SK-N-DZ (cell line): ENCODE data around the gene FUT8.
"Not testable (repeated sequence)": the region's sequence is repeated elsewhere in the genome, so short reads cannot be mapped to it uniquely, and the experiment has no call there.

Source experiments
- DNase-seq: peaks from one replicate; pipeline ENCODE4 v3.0.0-alpha.2; 2015; ENCODE audit warnings: low spot score

Gene FUT8

GRCh38 chr14:65620195-65620594, 207.7 kb downstream of the FUT8 start:
- DNase-seq: no peak

GRCh38 chr14:65622703-65623102, 210.2 kb downstream of the FUT8 start:
- DNase-seq: no peak

GRCh38 chr14:65623759-65624158, 211.2 kb downstream of the FUT8 start:
- no peak for DNase-seq

- no peak for DNase-seq
Observed at GRCh38 chr14:65627315-65627714, 214.8 kb downstream of the FUT8 start.

- DNase-seq: no peak
Observed at GRCh38 chr14:65628664-65629063, 216.1 kb downstream of the FUT8 start.

- DNase-seq: no peak
Observed at GRCh38 chr14:65631040-65631439, 218.5 kb downstream of the FUT8 start.

GRCh38 chr14:65632487-65632886, 220.0 kb downstream of the FUT8 start:
- no peak for DNase-seq

GRCh38 chr14:65633666-65634065, 221.1 kb downstream of the FUT8 start:
- DNase-seq: not testable (repeated sequence)

GRCh38 chr14:65637780-65638179, 225.2 kb downstream of the FUT8 start:
- no peak for DNase-seq

- DNase-seq: no peak
Observed at GRCh38 chr14:65639216-65639615, 226.7 kb downstream of the FUT8 start.

- no peak for DNase-seq
Observed at GRCh38 chr14:65650826-65651225, 238.3 kb downstream of the FUT8 start.

- DNase-seq: no peak
Observed at GRCh38 chr14:65656554-65656953, 244.0 kb downstream of the FUT8 start.

GRCh38 chr14:65658202-65658601, 245.7 kb downstream of the FUT8 start:
- no peak for DNase-seq

GRCh38 chr14:65661865-65662264, 249.3 kb downstream of the FUT8 start:
- DNase-seq: no peak

- DNase-seq: no peak
Observed at GRCh38 chr14:65664436-65664835, 251.9 kb downstream of the FUT8 start.

- DNase-seq: no peak
Observed at GRCh38 chr14:65676361-65677014, 264.0 kb downstream of the FUT8 start.

- no peak for DNase-seq
Observed at GRCh38 chr14:65685572-65685971, 273.0 kb downstream of the FUT8 start.

- no peak for DNase-seq
Observed at GRCh38 chr14:65686761-65687160, 274.2 kb downstream of the FUT8 start.

- no peak for DNase-seq
Observed at GRCh38 chr14:65689070-65689469, 276.5 kb downstream of the FUT8 start.

- not testable (repeated sequence) for DNase-seq
Observed at GRCh38 chr14:65692566-65692965, 280.0 kb downstream of the FUT8 start.

- no peak for DNase-seq
Observed at GRCh38 chr14:65696801-65697200, 284.3 kb downstream of the FUT8 start.

- DNase-seq: no peak
Observed at GRCh38 chr14:65703521-65703920, 291.0 kb downstream of the FUT8 start.

GRCh38 chr14:65703996-65704395, 291.5 kb downstream of the FUT8 start:
- DNase-seq: no peak

- DNase-seq: no peak
Observed at GRCh38 chr14:65704437-65704836, 291.9 kb downstream of the FUT8 start.
